GM18526 (cell line): ENCODE data around the gene AQP12A.

Experiments
- POLR2A ChIP-seq: IDR thresholded peaks from 3 replicates; pipeline ENCODE4 v1.6.1; 2011; ENCODE audit not compliant: insufficient read length; ENCODE audit errors: extremely low read depth

AQP12A gene

GRCh38 chr2:240687741-240688552 is 3.7 kb upstream of the AQP12A start:
- no peak for TF ChIP-seq POLR2A

GRCh38 chr2:240688553-240688919 is 3.1 kb upstream of the AQP12A start:
- no peak for TF ChIP-seq POLR2A

- no peak for TF ChIP-seq POLR2A
Measured at GRCh38 chr2:240689975-240690374, 1.7 kb upstream of the AQP12A start.

- TF ChIP-seq POLR2A: no peak
Measured at GRCh38 chr2:240701091-240701735, 9.5 kb downstream of the AQP12A start.

- TF ChIP-seq POLR2A: no peak
Measured at GRCh38 chr2:240701736-240702639, 10.3 kb downstream of the AQP12A start.

- TF ChIP-seq POLR2A: no peak
Measured at GRCh38 chr2:240702640-240703011, 11.0 kb downstream of the AQP12A start.

GRCh38 chr2:240703417-240704341 is 12.0 kb downstream of the AQP12A start:
- TF ChIP-seq POLR2A: no peak

- TF ChIP-seq POLR2A: no peak
Measured at GRCh38 chr2:240704651-240705050, 13.0 kb downstream of the AQP12A start.

- TF ChIP-seq POLR2A: no peak
Measured at GRCh38 chr2:240705204-240705791, 13.6 kb downstream of the AQP12A start.

GRCh38 chr2:240707043-240707756 is 15.5 kb downstream of the AQP12A start:
- no peak for TF ChIP-seq POLR2A

- no peak for TF ChIP-seq POLR2A
Measured at GRCh38 chr2:240707821-240708220, 16.2 kb downstream of the AQP12A start.

- TF ChIP-seq POLR2A: no peak
Measured at GRCh38 chr2:240708457-240708856, 16.8 kb downstream of the AQP12A start.

- no peak for TF ChIP-seq POLR2A
Measured at GRCh38 chr2:240711296-240711695, 19.6 kb downstream of the AQP12A start.

GRCh38 chr2:240711701-240712100 is 20.0 kb downstream of the AQP12A start:
- TF ChIP-seq POLR2A: no peak
